Ammon's horn (tissue), 1 donor: ENCODE results near the gene TRAPPC6A.
A peak's percentile ranks its signal among the peaks of the same experiment; 100 is the strongest.
"Not testable (repeated sequence)": the region's sequence is repeated elsewhere in the genome, so short reads cannot be mapped to it uniquely, and the experiment has no call there.

ENCODE experiments used
- DNase-seq: peaks from one replicate; pipeline ENCODE4 v3.0.0-alpha.2; 2016; ENCODE audit warnings: low spot score

The TRAPPC6A gene

GRCh38 chr19:45130888-45131615, 47.0 kb downstream of the TRAPPC6A start:
- peak; percentile 71 for DNase-seq

GRCh38 chr19:45130236-45130635, 47.8 kb downstream of the TRAPPC6A start:
- no peak for DNase-seq

GRCh38 chr19:45128806-45129205, 49.2 kb downstream of the TRAPPC6A start:
- no peak for DNase-seq

- no peak for DNase-seq
These were observed 49.9 kb downstream of the TRAPPC6A start for GRCh38 chr19:45128146-45128545.

- DNase-seq = no peak
These were observed 51.4 kb downstream of the TRAPPC6A start for GRCh38 chr19:45126654-45127053.

GRCh38 chr19:45125975-45126493, 52.0 kb downstream of the TRAPPC6A start:
- peak; percentile 55 for DNase-seq

GRCh38 chr19:45125360-45125759, 52.7 kb downstream of the TRAPPC6A start:
- no peak for DNase-seq

- no peak for DNase-seq
These were observed 54.0 kb downstream of the TRAPPC6A start for GRCh38 chr19:45124021-45124420.

GRCh38 chr19:45123440-45123850, 54.6 kb downstream of the TRAPPC6A start:
- DNase-seq = no peak

- no peak for DNase-seq
These were observed 55.2 kb downstream of the TRAPPC6A start for GRCh38 chr19:45122832-45123231.

- no peak for DNase-seq
These were observed 56.2 kb downstream of the TRAPPC6A start for GRCh38 chr19:45121827-45122345.

GRCh38 chr19:45119582-45119981, 58.5 kb downstream of the TRAPPC6A start:
- no peak for DNase-seq

GRCh38 chr19:45118591-45119355, 59.3 kb downstream of the TRAPPC6A start:
- DNase-seq = not testable (repeated sequence)

GRCh38 chr19:45118106-45118505, 59.9 kb downstream of the TRAPPC6A start:
- no peak for DNase-seq

- no peak for DNase-seq
These were observed 60.4 kb downstream of the TRAPPC6A start for GRCh38 chr19:45117671-45118070.

GRCh38 chr19:45117167-45117594, 60.9 kb downstream of the TRAPPC6A start:
- DNase-seq = no peak

GRCh38 chr19:45115809-45116615, 62.0 kb downstream of the TRAPPC6A start:
- DNase-seq = no peak

- no peak for DNase-seq
These were observed 63.9 kb downstream of the TRAPPC6A start for GRCh38 chr19:45114116-45114515.

- no peak for DNase-seq
These were observed 64.4 kb downstream of the TRAPPC6A start for GRCh38 chr19:45113628-45114027.
